AG04450 (cell line): Measurements from ENCODE around the gene RILP. TPM values are rescaled to one million over a fixed set of nuclear protein-coding genes. Genes with fewer than 3 reads are reported as not detected.

Experiments
- CTCF ChIA-PET: fragments of 300-600, 350-600 bp; formaldehyde crosslinking; extraction: SDS; loops from one replicate; lab custom pipeline; 2022; ENCODE audit warnings: antibody characterized with exemption, inconsistent platforms; lab: Charles Lee
- POLR2A ChIA-PET: fragments of 350-600 bp; formaldehyde crosslinking; extraction: SDS; loops from one replicate; lab custom pipeline; 2021; ENCODE audit warnings: antibody characterized with exemption, inconsistent platforms; lab: Yijun Ruan, JAX
- DNase-seq: peaks from one replicate; pipeline ENCODE4 v3.0.0-alpha.2; 2011; ENCODE audit warnings: low read depth, low spot score
- H3K27ac ChIP-seq: one replicate; pipeline ENCODE4 v1.5.1; 2012; ENCODE audit warnings: low read depth, low read length, control low read depth
- H3K27me3 ChIP-seq: one replicate; pipeline ENCODE4 v1.6.0; 2012; ENCODE audit warnings: low read length; ENCODE audit not compliant: control insufficient read depth, insufficient read depth
- H3K4me3 ChIP-seq: 2 replicates; pipeline ENCODE4 v1.5.1; 2011; ENCODE audit warnings: mild to moderate bottlenecking, low read depth, low read length, control low read depth
- H3K9me3 ChIP-seq: 2 replicates; pipeline ENCODE4 v1.5.1; 2012; ENCODE audit warnings: low read length; ENCODE audit not compliant: control insufficient read depth, insufficient read depth
- polyA plus RNA-seq: library from polyadenylated mRNA; depleted of rRNA; stranded (reverse); fragments of >200 nt; gene quantifications from 2 replicates; pipeline ENCODE4 v1.2.3, GENCODE V29; 2011
- TF ChIP-seq, protein P1 (sequence below): IDR thresholded peaks from 2 replicates; pipeline ENCODE4 v1.5.1; 2011; ENCODE audit warnings: low read depth, low read length, control low read depth, inconsistent platforms

Gene RILP
- polyA plus RNA-seq, 1 experiment = 5.8 TPM

DNA sequence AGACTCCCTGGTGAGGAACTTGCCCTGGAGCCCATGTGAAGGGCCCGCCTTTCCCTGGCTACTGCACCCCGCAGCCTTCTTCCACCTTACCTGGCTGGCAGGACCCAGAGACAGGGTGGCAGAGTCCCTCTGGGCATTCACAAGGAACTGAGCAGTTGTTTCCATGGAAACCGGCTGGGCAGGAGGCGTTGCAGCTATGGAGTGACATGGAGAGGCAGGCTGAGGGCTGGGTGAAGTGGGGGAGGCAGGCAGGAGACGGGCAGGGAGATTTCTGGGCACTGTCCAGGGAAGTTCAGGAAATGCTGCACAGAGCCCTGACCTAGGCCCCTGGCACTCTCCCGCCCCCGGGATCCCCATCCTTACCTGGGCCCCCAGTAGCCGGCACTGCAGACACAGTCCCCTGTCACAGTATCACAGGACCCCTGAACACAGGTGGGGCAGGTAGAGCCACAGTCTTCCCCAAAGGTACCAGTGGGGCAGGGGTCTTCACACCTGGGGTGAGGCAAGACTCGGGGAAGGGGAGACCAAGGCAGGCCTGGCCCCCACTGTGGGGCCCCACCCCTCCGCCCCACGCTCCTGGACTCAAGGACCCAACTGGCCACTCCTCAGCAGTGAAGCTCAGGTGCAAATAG lies 10.0 kb downstream of the RILP start:
- ChIA-PET CTCF (interaction anchor here (1.6 kb wide), 1 partner anchor 9 kb away, joined by 5 read pairs; no protein-coding TSS in a partner anchor), POLR2A (no interaction called here)
- DNase-seq = no peak

DNA sequence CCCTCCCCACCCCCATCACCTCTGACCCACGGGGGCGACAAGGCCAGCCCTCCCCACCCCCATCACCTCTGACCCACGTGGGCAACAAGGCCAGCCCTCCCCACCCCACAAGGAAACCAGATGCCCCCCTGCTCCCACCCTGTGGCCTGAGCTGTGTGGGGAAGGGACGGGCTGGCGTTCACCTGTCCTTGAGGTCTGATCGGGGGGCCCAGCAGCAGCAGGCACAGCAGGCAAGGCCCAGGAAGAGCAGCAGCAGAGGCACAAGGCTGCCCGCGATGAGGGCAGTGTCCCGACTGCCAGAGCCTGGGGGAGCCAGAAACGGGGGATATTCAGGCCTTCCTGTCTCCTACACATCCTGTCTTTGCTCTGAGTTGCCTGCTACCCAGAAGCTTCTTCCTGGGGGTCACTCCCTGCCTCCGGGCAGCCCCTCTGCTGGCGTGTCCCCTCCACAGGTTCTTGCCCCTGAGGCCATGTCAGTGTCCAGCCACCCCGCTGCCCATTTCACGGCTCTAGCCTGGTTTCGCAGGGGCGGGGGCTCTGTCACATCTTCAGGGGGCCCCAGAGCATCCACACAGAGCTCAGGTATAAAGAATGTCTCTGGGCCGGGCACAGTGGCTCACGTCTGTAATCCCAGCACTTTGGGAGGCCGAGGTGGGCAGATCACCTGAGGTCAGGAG lies 10.9 kb downstream of the RILP start:
- H3K4me3 ChIP-seq = no peak overlapping the region

More for the DNA sequence above, 10.0 kb downstream of the RILP start:
- no peak overlapping the region for H3K4me3 ChIP-seq
- no peaks in the 10 kb centered on the region for H3K27me3 ChIP-seq
- H3K9me3 ChIP-seq = peaks cover 8% of the 10 kb centered on the region; the same call in 1 of the 2 replicates
- no peak overlapping the region for H3K27ac ChIP-seq
- TF ChIP-seq, protein P1, sequence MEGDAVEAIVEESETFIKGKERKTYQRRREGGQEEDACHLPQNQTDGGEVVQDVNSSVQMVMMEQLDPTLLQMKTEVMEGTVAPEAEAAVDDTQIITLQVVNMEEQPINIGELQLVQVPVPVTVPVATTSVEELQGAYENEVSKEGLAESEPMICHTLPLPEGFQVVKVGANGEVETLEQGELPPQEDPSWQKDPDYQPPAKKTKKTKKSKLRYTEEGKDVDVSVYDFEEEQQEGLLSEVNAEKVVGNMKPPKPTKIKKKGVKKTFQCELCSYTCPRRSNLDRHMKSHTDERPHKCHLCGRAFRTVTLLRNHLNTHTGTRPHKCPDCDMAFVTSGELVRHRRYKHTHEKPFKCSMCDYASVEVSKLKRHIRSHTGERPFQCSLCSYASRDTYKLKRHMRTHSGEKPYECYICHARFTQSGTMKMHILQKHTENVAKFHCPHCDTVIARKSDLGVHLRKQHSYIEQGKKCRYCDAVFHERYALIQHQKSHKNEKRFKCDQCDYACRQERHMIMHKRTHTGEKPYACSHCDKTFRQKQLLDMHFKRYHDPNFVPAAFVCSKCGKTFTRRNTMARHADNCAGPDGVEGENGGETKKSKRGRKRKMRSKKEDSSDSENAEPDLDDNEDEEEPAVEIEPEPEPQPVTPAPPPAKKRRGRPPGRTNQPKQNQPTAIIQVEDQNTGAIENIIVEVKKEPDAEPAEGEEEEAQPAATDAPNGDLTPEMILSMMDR = no peak

DNA sequence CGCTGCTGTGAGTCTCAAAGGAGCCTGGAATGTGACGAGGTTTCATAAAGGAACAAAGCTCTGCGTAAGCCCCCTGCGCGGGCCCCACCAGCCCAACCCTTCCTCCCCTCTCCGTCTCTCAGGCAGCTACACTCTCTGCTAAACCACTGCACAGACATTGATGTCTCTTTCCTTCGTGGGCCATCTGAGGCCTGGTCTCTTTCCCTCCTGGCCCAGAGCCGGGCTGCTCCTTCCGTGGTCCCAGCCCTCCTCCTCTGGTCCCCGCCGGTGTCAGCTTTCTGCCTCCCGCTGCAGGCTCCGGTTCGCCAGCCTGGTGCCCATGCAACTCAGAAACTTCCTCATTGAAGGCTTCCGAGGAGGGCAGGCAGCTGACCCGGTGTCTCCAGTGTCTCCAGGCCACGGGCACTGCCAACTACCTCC lies 11.5 kb downstream of the RILP start:
- ChIA-PET POLR2A (no interaction called here), CTCF (no interaction called here)
- Histone ChIP-seq H3K9me3 (peaks cover 8% of the 10 kb centered on the region; the same call in 1 of the 2 replicates), H3K27ac (no peak overlapping the region), H3K4me3 (no peak overlapping the region), H3K27me3 (no peaks in the 10 kb centered on the region)
- TF ChIP-seq, protein P1 = no peak
- no peak for DNase-seq

More for the DNA sequence above, 10.9 kb downstream of the RILP start:
- no peak for DNase-seq
- Histone ChIP-seq H3K27ac (no peak overlapping the region), H3K27me3 (no peaks in the 10 kb centered on the region), H3K9me3 (peaks cover 8% of the 10 kb centered on the region; the same call in 1 of the 2 replicates)
- CTCF ChIA-PET = interaction anchor here (1.6 kb wide), 1 partner anchor 8 kb away, joined by 5 read pairs; no protein-coding TSS in a partner anchor
- POLR2A ChIA-PET = no interaction called here
- TF ChIP-seq, protein P1 = no peak

DNA sequence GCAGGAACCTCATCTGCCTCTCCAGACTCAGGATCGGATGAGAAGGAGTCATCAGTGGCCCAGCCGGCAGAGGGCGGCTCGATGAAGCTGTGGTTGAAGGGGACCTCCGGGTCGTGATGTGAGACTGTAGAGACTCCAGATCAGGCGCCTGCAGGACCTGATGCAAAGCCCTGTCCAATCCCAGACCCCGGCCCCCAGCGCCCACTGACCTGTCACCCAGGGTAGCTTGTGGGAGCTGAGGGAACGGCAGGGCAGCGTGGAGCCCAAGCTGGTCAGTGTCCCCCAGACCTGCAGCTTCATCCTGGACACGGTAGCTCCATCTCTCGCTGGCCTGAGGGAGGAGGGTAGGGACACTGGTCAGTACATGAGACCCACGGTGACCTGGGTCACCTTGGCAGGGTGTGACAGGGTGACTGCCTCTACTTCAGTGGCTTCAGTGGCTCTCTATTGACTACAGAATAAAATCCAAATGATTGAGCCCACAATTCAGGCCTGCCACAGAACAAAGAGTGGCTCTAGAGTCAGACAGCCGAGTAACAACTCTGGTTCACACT lies 12.9 kb downstream of the RILP start:
- POLR2A ChIA-PET = no interaction called here
- DNase-seq = no peak

More for the DNA sequence above, 12.9 kb downstream of the RILP start:
- peaks cover 4% of the 10 kb centered on the region; the same call in 1 of the 2 replicates for H3K9me3 ChIP-seq
- CTCF ChIA-PET = interaction anchor here (0.6 to 1.5 kb wide), 2 partner anchors 63 to 83 kb away, joined by 3 read pairs; no protein-coding TSS in a partner anchor
- TF ChIP-seq, protein P1 = no peak
- H3K4me3 ChIP-seq = no peak overlapping the region
- no peak overlapping the region for H3K27ac ChIP-seq
- no peaks in the 10 kb centered on the region for H3K27me3 ChIP-seq
